ENCODE results near the gene YAF2.
"Not testable (repeated sequence)": the region's sequence is repeated elsewhere in the genome, so short reads cannot be mapped to it uniquely, and the experiment has no call there.

The YAF2 gene

DNA sequence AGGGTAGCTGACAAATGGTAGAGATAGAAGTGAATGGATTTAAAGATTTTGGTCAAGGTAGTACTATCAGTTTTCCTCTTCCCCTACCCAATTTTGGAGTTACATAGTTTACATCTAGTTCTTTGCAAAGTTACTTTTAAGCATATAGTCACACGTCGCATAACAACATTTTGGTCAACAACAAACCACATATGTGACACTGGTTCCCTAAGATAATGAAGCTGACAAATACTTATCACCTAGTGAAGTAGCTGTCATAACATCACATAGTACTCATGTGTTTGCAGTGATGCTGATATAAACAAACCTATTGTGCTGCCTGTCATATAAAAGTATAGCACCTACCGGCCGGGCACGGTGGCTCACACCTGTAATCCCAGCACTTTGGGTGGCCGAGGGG lies 45.4 kb downstream of the YAF2 start:
- DNase-seq = no peak

GRCh38 chr12:42192258-42192657 lies 45.8 kb downstream of the YAF2 start:
- DNase-seq = no peak

DNA sequence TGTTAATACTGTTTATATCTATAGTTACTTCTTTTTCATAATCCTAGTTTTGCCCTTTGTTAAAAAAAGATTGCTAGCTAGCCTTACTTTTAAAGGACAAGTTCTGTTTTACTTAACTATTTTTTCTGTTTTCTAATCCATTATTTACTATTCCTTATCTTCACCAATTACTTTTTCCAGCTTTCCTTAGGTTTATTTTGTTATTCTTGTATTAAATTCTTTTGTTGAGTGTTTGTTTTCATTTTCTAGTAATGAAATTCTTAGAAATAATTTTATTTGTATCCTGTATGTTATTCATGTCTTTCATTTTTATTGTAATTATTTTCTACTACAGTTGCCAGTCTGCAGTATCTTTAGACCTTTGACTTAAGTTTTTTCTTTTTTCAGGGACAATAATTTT lies 47.7 kb downstream of the YAF2 start:
- no peak for DNase-seq

- not testable (repeated sequence) for DNase-seq
Observed at GRCh38 chr12:42188275-42188674, 49.8 kb downstream of the YAF2 start.

- DNase-seq = no peak
Observed at GRCh38 chr12:42187799-42188198, 50.2 kb downstream of the YAF2 start.

DNA sequence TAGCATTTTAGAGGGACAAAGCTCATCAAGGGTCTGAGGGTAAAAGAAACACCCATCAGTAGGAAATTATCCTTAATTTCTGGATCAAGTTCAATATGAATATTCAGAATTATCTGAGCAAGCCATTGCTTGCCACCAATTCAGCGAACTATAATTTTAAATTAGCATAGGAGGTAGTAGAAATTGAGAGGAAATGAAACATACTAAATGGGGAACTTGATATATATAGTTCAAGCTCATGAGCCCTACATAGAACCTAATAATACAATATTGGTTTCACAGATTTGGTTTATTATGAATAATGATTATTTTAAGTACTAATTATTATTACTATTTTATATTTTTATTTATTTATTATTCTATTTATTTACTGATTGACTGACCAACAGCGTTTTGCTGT lies 51.3 kb downstream of the YAF2 start:
- no peak for DNase-seq

DNA sequence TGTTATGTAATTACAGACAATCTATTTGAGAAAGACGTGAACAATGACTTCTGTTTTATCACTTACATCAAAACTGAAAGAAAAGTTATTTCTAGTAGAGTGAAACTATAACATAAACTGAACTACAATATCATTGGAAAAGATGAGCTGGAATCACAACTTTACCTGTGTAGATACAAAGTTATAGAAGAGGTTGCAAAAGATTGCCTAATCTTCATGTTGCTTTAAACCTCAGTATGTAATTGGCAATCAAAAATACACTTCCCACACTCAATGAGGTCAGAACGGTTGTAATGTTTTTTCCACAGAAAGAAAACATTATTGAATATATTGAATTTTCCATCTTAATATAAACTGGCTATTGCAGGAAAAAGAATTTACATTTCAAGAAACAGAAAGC lies 55.7 kb downstream of the YAF2 start:
- no peak for DNase-seq

DNA sequence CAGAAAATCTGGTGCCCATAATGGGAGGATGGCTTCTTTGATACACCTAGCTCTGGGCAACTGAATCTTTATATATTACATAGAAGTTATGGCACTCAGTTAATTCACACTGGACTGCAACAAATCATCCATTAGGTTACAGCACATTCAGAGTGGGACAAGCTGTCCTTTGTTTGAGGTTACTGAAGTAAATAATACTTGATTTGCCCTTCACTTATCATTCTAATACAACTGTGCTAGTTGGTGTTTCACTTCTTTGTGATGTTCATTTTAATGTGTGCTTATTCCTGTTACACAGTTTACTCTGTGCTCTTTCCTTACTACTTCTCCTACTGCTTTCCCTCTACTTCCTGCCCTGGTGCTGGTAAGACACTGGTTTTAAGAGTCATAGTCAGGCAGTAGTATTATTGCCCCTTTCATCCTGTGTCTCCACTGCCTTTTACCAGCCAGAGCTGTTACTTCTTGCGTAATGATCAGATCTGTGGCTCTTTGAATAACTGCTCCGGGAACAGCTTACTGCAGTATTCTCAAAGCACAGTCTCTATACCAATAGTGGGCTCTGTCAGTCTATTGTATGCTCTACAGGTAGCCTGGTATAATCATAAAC lies 57.0 kb downstream of the YAF2 start:
- no peak for DNase-seq

GRCh38 chr12:42178101-42178500 lies 59.9 kb downstream of the YAF2 start:
- no peak for DNase-seq

GRCh38 chr12:42174978-42175377 lies 63.1 kb downstream of the YAF2 start:
- no peak for DNase-seq

DNA sequence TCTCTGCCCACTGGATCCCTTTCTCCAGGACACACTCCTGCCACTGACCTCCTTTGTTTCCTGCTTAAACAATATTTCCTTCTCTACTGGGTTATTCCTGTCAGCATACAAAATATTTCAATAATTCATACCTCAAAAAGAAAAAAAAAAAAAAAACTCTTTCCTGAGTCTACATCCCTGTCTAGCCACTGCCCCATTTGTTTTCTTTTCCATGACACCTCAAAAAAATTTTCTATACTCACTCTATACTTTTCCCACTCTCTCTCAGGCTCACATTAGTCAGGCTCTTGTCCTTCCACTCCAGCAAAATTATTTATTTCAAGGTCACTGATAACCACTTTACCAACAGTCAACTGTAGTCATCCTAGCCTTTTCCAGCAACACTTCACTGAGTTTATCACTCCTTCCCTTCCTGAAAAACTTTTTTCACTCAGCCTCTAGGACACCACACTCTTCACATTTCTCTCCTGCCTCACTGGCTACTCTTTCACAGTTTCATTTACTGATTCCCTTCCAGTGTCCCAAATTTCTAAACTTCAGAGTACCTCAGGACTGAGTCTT lies 64.0 kb downstream of the YAF2 start:
- DNase-seq = no peak

DNA sequence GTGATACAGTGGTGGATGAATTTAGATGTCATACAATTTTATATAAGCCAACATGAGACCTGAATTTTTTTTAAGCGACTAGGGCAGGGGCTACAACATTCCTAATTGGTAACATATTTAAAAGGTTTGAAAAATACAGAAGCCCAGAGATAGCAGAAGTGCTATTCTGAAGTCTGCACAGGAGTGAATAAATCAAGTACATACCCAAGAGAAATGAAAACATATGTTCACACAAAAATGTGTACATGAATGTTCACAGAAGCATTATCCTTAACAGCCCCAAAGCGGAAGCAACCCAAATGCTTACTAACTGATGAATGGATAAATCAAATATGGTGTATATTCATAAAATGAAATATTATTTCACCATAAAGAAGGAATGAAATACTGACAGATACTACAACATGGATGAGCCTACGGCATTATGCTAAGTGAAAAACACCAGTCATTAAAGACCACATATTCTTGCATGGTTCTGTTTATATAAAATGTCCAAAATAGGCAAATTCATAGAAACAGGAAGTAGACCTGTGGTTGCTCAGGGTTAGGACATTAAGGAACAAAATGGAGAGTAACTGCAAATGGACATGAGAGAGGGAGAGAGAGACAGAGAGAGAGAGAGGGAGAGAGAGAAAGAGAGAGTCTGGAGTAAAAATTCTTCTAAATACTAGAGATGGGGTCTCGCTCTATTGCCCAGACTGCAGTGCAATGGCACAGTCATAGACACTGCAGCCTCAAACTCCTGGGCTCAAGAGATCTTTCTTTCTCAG lies 65.4 kb downstream of the YAF2 start:
- no peak for DNase-seq

GRCh38 chr12:42167711-42168110 lies 70.3 kb downstream of the YAF2 start:
- no peak for DNase-seq

DNA sequence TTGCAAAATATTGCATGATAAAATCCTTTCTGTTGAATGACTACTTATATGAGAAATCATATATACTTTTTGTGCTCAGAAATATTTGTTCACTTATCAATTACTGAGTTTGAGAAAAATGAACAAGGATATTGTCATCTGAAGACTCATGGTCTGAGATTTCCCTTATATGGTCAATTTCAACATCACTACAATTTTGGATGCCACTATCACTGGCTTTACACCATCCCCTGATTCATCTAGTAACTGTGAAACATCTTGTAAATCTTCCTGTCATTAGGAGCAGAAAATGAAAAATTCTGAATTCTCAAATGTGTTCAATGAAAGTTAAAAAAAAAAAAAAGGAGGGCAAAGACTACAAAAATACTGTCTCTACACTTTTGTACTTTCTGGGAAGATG lies 71.5 kb downstream of the YAF2 start:
- no peak for DNase-seq

DNA sequence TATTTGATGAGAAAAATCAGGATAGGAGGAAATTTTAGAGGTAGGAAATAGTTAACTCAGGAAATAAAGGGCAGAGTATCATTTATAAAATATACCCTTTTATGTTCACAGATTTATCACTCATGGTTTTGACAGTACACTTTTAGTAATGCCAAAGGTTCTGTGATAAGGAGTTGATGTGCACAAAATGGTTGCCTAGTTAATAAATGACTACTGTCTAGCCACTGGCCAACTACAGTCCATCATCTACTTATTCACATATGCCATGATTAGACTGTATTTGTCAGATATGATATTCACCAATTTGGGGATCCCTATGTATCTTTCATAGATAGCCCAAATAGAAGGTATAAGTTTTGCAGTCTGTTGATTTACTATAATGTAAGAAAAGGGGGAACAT lies 74.1 kb downstream of the YAF2 start:
- DNase-seq = no peak

- no peak for DNase-seq
Observed at GRCh38 chr12:42162965-42163364, 75.1 kb downstream of the YAF2 start.

DNA sequence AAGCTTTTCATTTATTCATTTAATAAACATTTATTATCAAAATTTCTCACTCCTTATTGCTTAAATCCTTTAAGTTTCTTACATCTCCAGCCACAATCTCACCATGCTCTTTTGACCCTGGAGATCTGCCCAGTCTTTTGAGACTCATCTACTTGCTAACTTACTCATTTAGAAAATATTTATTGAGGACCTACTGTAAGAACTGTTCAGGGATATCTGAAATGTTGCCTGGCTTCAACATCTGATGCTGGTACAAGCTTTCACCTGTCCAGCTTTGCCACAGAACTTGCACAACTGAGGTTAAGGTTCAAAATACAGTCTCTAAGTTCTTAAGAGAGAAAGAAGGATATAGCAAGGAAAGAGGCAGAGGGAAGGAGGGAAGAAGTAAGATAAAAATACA lies 75.9 kb downstream of the YAF2 start:
- DNase-seq = no peak

- no peak for DNase-seq
Observed at GRCh38 chr12:42161529-42161928, 76.5 kb downstream of the YAF2 start.

- DNase-seq = no peak
Observed at GRCh38 chr12:42156232-42156631, 81.8 kb downstream of the YAF2 start.

GRCh38 chr12:42145552-42146215 lies 92.4 kb downstream of the YAF2 start:
- DNase-seq = no peak

DNA sequence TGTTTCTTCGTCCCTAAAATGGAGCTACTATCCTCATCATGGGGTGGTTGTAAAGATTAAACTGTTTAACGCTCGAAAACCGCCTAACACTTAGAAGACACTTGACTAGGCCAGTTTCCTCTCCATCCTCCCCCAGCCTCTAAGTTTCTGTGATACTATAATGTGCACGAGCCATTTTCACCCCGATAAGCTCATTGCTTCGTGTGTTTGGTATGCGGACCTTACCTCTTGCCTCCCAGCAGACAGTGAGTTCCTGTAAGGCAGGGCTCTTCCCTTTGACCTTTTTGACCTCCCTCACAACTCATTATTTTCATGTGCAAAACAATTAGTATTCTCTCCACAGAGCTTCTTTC lies 92.9 kb downstream of the YAF2 start:
- peak; percentile 79 for DNase-seq

GRCh38 chr12:42144408-42145196 lies 93.4 kb downstream of the YAF2 start, which contains the start of gene GXYLT1:
GXYLT1 (minus strand) TSS chr12:42144874; CDS start chr12:42144646, 228 bp downstream.
- peak; percentile 79 for DNase-seq

GRCh38 chr12:42144158-42144407 lies 94.0 kb downstream of the YAF2 start:
- DNase-seq = no peak

Data from KG1 (cell line).